HL-60 (cell line): ENCODE results near the gene NF2.

Experiments
- CTCF ChIP-seq: IDR thresholded peaks from one replicate; pipeline ENCODE4 v1.5.1; 2011; ENCODE audit warnings: low read length, control low read depth, inconsistent platforms; ENCODE audit not compliant: insufficient read depth
- GABPA ChIP-seq: IDR thresholded peaks from 2 replicates; pipeline ENCODE4 v1.6.1; 2012; ENCODE audit warnings: low read depth
- TF ChIP-seq, protein P1 (sequence below): IDR thresholded peaks from 2 replicates; pipeline ENCODE4 v1.6.1; 2012; ENCODE audit warnings: low read depth; ENCODE audit not compliant: insufficient replicate concordance

GRCh38 chr22:29629903-29630516, 26.6 kb downstream of the NF2 start:
- no peak for TF ChIP-seq CTCF
- no peak for TF ChIP-seq GABPA
- TF ChIP-seq, protein P1, sequence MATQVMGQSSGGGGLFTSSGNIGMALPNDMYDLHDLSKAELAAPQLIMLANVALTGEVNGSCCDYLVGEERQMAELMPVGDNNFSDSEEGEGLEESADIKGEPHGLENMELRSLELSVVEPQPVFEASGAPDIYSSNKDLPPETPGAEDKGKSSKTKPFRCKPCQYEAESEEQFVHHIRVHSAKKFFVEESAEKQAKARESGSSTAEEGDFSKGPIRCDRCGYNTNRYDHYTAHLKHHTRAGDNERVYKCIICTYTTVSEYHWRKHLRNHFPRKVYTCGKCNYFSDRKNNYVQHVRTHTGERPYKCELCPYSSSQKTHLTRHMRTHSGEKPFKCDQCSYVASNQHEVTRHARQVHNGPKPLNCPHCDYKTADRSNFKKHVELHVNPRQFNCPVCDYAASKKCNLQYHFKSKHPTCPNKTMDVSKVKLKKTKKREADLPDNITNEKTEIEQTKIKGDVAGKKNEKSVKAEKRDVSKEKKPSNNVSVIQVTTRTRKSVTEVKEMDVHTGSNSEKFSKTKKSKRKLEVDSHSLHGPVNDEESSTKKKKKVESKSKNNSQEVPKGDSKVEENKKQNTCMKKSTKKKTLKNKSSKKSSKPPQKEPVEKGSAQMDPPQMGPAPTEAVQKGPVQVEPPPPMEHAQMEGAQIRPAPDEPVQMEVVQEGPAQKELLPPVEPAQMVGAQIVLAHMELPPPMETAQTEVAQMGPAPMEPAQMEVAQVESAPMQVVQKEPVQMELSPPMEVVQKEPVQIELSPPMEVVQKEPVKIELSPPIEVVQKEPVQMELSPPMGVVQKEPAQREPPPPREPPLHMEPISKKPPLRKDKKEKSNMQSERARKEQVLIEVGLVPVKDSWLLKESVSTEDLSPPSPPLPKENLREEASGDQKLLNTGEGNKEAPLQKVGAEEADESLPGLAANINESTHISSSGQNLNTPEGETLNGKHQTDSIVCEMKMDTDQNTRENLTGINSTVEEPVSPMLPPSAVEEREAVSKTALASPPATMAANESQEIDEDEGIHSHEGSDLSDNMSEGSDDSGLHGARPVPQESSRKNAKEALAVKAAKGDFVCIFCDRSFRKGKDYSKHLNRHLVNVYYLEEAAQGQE: no peak
